Left kidney (tissue), 2 donors: ENCODE measurements around the gene CACNG6. TPM values are rescaled to one million over a fixed set of nuclear protein-coding genes. Genes with fewer than 3 reads are reported as not detected.
"Not testable (repeated sequence)": the region's sequence is repeated elsewhere in the genome, so short reads cannot be mapped to it uniquely, and the experiment has no call there.

ENCODE experiments used
- DNase-seq: peaks from one replicate; pipeline ENCODE4 v3.0.0-alpha.2; 2013
- polyA plus RNA-seq: library from polyadenylated mRNA; unstranded; fragments of 120-200 nt; gene quantifications from one replicate; pipeline ENCODE4 v1.2.1, GENCODE V29; 2013; ENCODE audit not compliant: insufficient read length

The CACNG6 gene
- polyA plus RNA-seq, 1 donor: 0.71 TPM

- DNase-seq: no peak
These were observed 10.1 kb downstream of the CACNG6 start for GRCh38 chr19:54001496-54001895.

GRCh38 chr19:54002495-54003315 lies 11.3 kb downstream of the CACNG6 start:
- DNase-seq: no peak

GRCh38 chr19:54009440-54009839 lies 18.0 kb downstream of the CACNG6 start:
- DNase-seq: no peak

GRCh38 chr19:54010474-54010873 lies 19.0 kb downstream of the CACNG6 start:
- DNase-seq: no peak

GRCh38 chr19:54011507-54012211 lies 20.2 kb downstream of the CACNG6 start:
- DNase-seq: peak; percentile 15

- no peak for DNase-seq
These were observed 22.4 kb downstream of the CACNG6 start for GRCh38 chr19:54013866-54014265.

- peak; percentile 36 for DNase-seq
These were observed 23.6 kb downstream of the CACNG6 start for GRCh38 chr19:54014920-54015560.

- DNase-seq: no peak
These were observed 25.8 kb downstream of the CACNG6 start for GRCh38 chr19:54017261-54017660.

GRCh38 chr19:54021363-54021762 lies 29.9 kb downstream of the CACNG6 start:
- DNase-seq: no peak

- no peak for DNase-seq
These were observed 30.5 kb downstream of the CACNG6 start for GRCh38 chr19:54021932-54022331.

- no peak for DNase-seq
These were observed 31.8 kb downstream of the CACNG6 start for GRCh38 chr19:54023191-54023590.

- DNase-seq: no peak
These were observed 33.2 kb downstream of the CACNG6 start for GRCh38 chr19:54024660-54025059.

GRCh38 chr19:54026656-54027055 lies 35.2 kb downstream of the CACNG6 start:
- DNase-seq: no peak

GRCh38 chr19:54029301-54029700 lies 37.9 kb downstream of the CACNG6 start:
- no peak for DNase-seq

- DNase-seq: peak; percentile 55
These were observed 38.6 kb downstream of the CACNG6 start for GRCh38 chr19:54029930-54030490.

GRCh38 chr19:54030895-54031586 lies 39.6 kb downstream of the CACNG6 start:
- DNase-seq: no peak

- no peak for DNase-seq
These were observed 44.1 kb downstream of the CACNG6 start for GRCh38 chr19:54035215-54036178.

- not testable (repeated sequence) for DNase-seq
These were observed 45.1 kb downstream of the CACNG6 start for GRCh38 chr19:54036542-54036941.

GRCh38 chr19:54040003-54040402 lies 48.6 kb downstream of the CACNG6 start:
- DNase-seq: no peak

- DNase-seq: no peak
These were observed 50.7 kb downstream of the CACNG6 start for GRCh38 chr19:54041969-54042606.
